Measurements from ENCODE around the gene CYSTM1. TPM values are rescaled to one million over a fixed set of nuclear protein-coding genes. Genes with fewer than 3 reads are reported as not detected.
"Not testable (repeated sequence)": the region's sequence is repeated elsewhere in the genome, so short reads cannot be mapped to it uniquely, and the experiment has no call there.

The CYSTM1 gene
- polyA plus RNA-seq, 4 donors, result 63.4 to 82.0 (median 74.5) TPM

DNA sequence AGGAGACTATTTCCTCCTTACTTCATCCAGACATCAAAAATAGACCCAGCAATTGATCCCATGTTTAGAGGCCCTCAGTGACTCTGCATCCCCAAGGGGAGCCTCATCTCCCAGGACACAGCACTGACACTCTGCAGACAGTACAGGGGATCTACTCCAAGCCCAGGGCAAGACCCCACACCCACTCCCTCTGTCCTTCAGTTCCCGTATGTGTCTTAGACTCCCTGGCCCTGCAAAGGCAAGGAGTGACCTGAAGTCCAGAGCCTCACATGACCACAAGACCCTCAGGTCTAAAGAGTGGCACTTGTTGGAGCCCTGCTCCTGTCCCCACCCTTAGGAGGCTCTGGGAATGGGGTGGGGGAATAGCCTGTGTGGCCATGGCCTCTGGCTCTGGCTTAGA is 27.5 kb upstream of the CYSTM1 start:
- no peak for DNase-seq (ENCODE audit: low read depth in 4 of 4, low spot score in 2 of 4)

GRCh38 chr5:140148508-140148907 is 26.5 kb upstream of the CYSTM1 start:
- DNase-seq (ENCODE audit: low read depth in 4 of 4, low spot score in 2 of 4), result no peak

- no peak for DNase-seq (ENCODE audit: low read depth in 4 of 4, low spot score in 2 of 4)
Measured at GRCh38 chr5:140150201-140150600, 24.8 kb upstream of the CYSTM1 start.

DNA sequence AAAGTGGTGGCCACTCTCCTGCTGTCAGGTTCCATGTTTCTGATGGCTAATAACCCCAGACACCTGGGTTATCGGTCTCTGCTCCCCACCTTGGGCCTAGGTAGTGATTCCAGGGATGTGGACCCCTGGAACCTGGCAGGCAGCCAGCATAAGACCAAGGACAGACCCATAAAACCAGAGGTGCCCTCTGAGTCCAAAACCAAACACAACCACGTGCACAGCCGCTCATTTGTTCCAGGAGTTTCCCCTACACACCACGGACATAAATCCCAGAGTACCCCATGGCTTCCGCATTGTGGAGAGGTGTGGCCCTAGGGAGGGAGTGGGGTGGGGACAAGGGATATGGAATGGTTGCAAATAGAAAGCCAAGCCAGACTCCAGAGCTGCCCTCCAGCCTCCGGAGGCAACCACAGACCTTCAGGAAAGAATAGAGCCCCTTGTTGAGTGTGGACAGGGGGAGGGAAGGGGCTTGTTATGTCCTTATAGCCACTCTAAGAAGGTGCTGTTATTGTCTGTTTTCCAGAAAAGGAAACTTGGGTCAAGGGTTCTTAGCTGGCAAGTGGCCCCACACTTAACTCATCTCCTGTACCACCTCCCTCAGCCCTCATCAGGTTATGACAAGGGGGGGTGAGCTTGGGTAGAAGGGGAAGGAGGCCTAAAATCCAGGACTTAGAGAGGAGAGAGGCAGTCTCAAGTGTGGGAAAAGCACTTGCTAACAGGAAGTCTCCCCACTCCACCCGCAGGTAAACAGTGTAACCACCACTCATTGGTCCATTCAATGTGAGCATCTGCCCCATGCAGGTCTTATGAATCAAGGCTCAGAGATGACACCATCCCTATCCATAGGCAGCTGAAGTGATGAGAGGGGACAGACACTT is 23.6 kb upstream of the CYSTM1 start:
- no peak for DNase-seq (ENCODE audit: low read depth in 4 of 4, low spot score in 2 of 4)

DNA sequence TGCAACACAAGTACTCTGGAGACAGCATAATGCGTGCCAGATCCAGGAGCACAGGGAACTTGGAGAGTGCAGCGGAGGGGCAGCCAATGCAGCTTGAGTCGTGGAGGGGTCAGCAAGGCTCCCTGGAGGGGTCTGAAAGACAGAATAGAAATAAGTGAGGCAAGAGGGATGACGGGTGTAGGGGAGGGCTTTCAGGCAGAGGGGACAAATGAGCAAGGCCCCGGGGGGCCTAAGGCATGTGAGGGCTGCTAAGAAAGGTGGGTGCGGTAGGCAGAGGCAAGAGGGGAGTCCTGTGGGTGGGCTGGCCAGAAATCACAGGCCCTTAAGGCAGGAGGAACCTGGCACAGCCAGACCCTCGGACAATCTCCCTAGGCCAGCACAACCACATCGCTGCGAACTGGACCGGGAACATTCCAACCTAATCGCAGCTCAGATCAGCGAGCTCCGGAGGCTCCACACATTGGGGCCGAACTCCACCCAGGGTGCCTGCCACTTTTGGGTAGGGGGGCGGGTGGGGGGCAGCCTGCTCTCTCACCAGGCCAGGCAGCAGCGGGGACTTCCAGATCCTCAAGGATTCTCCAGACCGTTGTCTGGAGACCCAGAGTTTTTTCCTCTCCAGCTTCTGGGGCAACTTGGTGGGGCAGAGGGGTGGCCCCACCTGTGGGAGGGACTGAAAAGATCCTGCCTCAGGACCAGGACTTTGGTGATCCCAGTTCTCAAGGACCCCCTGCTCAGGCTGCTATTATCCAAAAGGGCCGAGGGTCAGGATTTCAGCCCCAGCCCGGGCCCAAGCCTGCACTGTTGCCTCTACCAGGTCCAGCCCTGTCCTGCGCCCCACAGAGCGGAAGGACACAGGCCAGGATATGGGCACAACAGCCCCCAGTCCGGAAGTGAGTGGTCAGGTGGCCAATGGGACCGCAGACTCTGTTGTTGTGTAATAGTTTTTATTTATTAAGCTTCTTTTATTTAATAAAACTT is 22.7 kb upstream of the CYSTM1 start:
- DNase-seq (ENCODE audit: low read depth in 4 of 4, low spot score in 2 of 4), result no peak

- no peak for DNase-seq (ENCODE audit: low read depth in 4 of 4, low spot score in 2 of 4)
Measured at GRCh38 chr5:140153255-140153654, 21.7 kb upstream of the CYSTM1 start.

DNA sequence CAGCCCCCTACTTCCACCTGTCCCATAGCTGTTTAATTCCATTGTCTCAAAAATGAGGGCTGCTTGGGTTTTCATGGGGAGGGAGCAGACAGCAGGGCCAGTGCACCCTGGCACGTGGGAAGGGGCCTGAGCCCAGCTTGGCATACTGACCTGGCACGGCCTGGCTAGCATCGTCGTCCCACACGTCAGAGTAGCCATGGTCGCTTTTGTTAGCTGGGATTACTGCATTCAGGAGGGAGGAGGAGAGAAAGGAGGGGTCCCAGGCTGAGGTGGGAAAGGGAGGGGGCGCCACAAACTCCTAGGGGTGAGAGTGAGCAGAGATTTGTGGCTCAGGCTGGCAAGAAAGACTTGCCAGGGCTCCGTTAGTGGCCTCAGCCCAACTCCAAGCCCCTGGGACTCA is 21.1 kb upstream of the CYSTM1 start:
- no peak for DNase-seq (ENCODE audit: low read depth in 4 of 4, low spot score in 2 of 4)

GRCh38 chr5:140154710-140155381 is 20.1 kb upstream of the CYSTM1 start:
- not testable (repeated sequence) for DNase-seq (ENCODE audit: low read depth in 4 of 4, low spot score in 2 of 4)

- peak in 3 of 4 donors; percentile 68 to 85 (median 76) for DNase-seq (ENCODE audit: low read depth in 4 of 4, low spot score in 2 of 4)
Measured at GRCh38 chr5:140157032-140157781, 17.8 kb upstream of the CYSTM1 start.

DNA sequence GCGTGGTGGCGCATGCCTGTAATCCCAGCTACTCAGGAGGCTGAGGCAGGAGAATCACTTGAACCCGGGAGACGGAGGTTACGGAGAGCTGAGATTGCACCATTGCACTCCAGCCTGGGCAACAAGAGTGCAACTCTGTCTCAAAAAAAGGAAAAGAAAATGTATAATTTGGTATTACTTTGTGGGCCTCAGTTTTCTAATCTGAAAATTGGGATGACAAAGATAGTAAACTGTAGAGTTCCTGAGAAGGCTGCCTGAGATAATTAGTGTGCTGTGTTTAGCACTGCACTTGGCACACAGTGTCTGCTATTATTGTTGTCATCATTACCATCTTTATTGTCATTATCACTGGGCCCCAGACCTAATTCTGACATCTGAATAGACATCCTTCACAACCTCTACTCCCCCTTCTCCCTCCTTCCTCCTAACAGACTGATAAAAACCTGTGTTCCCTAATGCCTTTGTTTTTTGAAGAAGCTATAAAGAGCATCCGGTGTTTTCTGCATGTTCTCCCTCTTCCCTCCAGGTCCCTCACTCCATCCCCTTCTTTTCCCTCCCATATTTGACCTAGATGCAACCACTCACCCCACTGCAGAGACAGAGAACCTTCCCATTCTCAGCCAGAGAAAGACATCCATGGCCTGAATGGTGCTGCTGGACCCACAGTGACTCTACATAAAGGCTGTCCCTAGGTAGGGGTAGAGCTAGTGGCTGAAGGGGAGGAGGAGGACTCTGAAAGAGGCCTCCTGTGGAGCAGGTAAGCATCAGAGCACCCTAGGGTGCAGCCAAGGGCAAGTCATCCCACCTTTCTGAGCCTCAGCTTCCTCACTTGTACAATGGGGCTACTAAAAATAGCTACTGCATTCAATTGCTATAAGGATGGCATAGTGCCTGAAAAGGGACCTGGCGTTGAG is 15.7 kb upstream of the CYSTM1 start:
- no peak for DNase-seq (ENCODE audit: low read depth in 4 of 4, low spot score in 2 of 4)

- DNase-seq (ENCODE audit: low read depth in 4 of 4, low spot score in 2 of 4), result no peak
Measured at GRCh38 chr5:140162275-140162674, 12.7 kb upstream of the CYSTM1 start.

GRCh38 chr5:140162781-140163180 is 12.2 kb upstream of the CYSTM1 start:
- DNase-seq (ENCODE audit: low read depth in 4 of 4, low spot score in 2 of 4), result no peak

- no peak for DNase-seq (ENCODE audit: low read depth in 4 of 4, low spot score in 2 of 4)
Measured at GRCh38 chr5:140165101-140165922, 9.7 kb upstream of the CYSTM1 start.

- no peak for DNase-seq (ENCODE audit: low read depth in 4 of 4, low spot score in 2 of 4)
Measured at GRCh38 chr5:140165923-140166270, 9.1 kb upstream of the CYSTM1 start.

DNA sequence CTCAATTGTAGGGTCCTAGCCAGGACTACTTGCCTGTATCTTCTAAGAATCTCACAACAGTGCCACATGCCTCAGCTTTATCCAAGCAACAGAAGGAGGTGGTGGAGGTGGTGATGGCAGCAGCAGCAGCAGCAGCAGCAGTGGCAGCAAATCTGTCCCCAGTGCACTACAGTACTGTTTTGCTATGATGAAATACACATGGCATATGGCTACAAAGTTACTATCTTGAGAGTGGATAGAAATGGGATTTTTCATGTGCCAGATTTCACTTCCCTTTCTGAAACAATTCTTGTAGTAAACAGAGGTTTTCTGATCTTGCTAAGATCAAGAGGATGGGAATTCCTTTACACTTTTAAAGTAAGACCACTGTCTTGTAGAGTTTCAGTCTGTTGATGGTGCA is 8.1 kb upstream of the CYSTM1 start:
- no peak for DNase-seq (ENCODE audit: low read depth in 4 of 4, low spot score in 2 of 4)

- DNase-seq (ENCODE audit: low read depth in 4 of 4, low spot score in 2 of 4), result no peak
Measured at GRCh38 chr5:140168371-140168770, 6.6 kb upstream of the CYSTM1 start.

GRCh38 chr5:140169410-140169809 is 5.6 kb upstream of the CYSTM1 start:
- no peak for DNase-seq (ENCODE audit: low read depth in 4 of 4, low spot score in 2 of 4)

DNA sequence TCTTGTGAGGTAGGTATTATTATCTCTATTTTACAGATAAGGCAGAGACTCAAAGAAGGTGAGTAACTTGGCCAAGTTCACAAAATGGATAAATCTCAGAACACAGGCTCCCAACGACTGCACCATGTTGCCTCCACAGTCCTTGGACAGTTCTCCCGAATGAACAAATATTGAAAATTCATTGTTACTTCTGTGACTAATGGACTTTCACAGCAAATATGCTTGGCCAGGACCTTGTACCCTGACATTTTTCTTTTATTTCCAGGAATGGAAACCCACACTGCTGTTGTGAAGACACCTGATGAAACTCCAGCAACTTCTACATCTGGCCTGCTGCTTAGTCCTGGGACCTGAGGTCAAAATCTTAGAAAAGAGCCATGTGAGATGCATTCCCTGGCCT is 2.5 kb upstream of the CYSTM1 start:
- no peak for DNase-seq (ENCODE audit: low read depth in 4 of 4, low spot score in 2 of 4)
